GM21381 (cell line): ENCODE data around the gene SLC43A3.

Experiments
- ATAC-seq: cut with Tn5 transposase; IDR thresholded peaks from one replicate; pipeline ENCODE4 v1.9.1; 2021; ENCODE audit warnings: mild to moderate bottlenecking, moderate library complexity; ENCODE audit not compliant: unreplicated experiment

The SLC43A3 gene

GRCh38 chr11:57430952-57431351 is 4.0 kb upstream of the SLC43A3 start:
- ATAC-seq: no peak

- ATAC-seq: no peak
Observed at GRCh38 chr11:57429946-57430345, 3.0 kb upstream of the SLC43A3 start.

GRCh38 chr11:57428643-57429042 is 1.7 kb upstream of the SLC43A3 start:
- no peak for ATAC-seq

GRCh38 chr11:57427727-57428082 is 784 bp upstream of the SLC43A3 start:
- no peak for ATAC-seq

GRCh38 chr11:57426439-57426928 is 437 bp downstream of the SLC43A3 start:
- no peak for ATAC-seq

GRCh38 chr11:57425565-57426438 is 1.1 kb downstream of the SLC43A3 start:
- ATAC-seq: no peak

DNA sequence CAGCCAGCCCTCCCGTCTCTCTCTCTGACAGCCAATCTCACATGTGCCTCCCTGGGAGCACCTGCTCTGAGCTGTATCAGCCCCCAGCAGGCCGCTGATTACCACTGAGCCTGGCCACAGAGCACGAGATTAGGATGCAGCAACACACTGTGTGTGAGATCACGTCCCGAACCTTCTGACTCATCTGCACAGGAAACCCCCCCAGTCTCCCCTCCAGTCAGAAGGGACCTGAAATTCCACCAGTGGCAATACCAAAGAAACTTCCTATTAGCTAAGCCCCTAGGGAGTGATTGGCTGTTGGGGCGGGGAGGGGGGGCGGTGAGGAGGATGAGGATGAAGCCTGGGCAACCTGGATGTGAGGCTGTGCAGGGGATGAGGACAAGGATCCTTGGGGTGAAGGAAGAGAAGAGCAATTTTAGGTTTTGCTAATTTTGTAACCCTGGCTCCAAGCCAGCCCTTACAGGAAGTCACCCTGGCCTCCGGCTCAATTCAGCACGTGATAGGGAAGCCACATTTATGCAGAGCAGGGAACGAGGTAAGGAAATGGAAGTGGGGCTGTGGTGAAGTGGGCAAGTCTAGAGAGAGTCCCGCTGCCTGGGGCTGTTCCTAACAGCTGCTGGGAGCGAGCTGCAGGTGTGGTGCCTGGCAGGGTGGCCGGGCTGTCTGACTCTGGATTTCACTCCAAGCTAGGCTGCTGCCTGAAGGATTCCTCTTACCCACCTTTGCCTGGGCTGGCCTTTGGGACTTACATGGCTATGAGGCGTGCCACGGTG is 1.9 kb downstream of the SLC43A3 start:
- ATAC-seq: peak; percentile 88

- ATAC-seq: no peak
Observed at GRCh38 chr11:57424137-57424791, 2.7 kb downstream of the SLC43A3 start.

GRCh38 chr11:57422669-57423068 is 4.3 kb downstream of the SLC43A3 start:
- ATAC-seq: no peak

DNA sequence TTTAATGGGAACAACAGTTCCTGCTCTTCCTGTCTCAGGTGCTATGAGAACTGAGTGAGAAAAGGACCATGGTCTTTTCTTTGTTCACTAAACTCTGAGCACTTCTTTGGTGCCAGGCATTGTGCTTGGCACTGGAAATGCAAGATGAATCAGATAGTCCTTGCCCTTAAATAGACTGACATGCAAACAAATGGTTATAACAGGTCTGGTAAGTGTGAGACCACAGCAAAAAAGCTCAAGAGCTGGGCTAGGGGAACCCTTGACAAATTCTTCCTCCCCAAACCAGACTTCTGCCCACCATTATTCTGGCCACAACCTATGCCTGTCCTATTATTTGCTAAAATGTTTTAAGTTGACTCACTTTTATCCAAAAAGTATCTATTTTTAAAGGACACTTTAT is 5.1 kb downstream of the SLC43A3 start:
- ATAC-seq: no peak

- ATAC-seq: no peak
Observed at GRCh38 chr11:57421066-57421465, 5.9 kb downstream of the SLC43A3 start.

- ATAC-seq: no peak
Observed at GRCh38 chr11:57419146-57419545, 7.8 kb downstream of the SLC43A3 start.

- ATAC-seq: no peak
Observed at GRCh38 chr11:57418131-57418530, 8.8 kb downstream of the SLC43A3 start.

DNA sequence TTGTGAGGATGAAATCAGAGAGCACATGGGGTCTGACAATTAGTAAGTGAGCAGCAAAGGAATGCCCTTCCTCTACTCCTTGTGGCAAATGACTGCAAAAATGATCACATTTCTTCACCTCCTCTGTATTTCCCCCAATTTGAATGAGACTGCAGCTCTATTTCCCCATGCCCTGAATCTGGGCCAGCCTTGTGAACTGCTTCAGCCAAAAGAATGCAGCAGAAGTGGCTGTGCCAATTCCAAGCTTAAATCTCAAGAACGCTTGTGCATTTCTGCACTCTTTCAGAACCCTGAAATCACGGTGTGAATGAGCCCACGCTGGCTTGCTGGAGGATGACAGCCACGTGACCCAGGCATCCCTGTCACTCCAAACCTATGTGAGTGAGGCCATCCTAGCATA is 9.9 kb downstream of the SLC43A3 start:
- ATAC-seq: no peak

GRCh38 chr11:57416436-57416835 is 10.5 kb downstream of the SLC43A3 start:
- no peak for ATAC-seq

DNA sequence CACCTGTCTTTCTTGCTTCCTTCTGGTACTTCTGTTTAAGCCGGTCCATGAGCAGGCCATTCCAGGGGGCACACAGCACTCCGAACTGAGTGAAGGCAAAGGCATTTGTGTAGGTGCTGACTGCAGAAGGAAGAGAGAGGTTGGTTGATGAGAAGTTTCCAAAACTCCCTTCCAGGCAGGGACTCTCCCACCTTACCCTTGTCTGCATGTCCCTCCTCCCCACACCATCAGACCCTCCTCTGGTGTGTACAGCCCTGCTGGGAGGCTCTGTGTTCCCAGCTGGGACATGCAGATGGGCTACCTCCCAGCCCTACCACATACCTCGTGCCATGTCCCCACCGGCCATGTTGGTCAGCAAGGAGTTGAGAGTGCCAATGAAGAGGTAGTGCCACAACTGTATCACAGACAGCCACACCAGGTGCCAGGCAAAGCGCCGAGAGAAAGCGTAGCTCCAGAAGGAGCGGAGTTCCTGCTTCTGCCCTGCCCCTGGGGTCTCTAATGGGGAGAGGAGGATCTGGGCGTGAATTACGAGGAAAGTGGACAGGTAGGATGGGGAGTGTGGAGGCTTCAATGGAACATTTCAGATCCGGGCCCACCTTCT is 12.2 kb downstream of the SLC43A3 start:
- no peak for ATAC-seq

- ATAC-seq: no peak
Observed at GRCh38 chr11:57413681-57414080, 13.2 kb downstream of the SLC43A3 start.

- no peak for ATAC-seq
Observed at GRCh38 chr11:57410287-57410686, 16.6 kb downstream of the SLC43A3 start.

DNA sequence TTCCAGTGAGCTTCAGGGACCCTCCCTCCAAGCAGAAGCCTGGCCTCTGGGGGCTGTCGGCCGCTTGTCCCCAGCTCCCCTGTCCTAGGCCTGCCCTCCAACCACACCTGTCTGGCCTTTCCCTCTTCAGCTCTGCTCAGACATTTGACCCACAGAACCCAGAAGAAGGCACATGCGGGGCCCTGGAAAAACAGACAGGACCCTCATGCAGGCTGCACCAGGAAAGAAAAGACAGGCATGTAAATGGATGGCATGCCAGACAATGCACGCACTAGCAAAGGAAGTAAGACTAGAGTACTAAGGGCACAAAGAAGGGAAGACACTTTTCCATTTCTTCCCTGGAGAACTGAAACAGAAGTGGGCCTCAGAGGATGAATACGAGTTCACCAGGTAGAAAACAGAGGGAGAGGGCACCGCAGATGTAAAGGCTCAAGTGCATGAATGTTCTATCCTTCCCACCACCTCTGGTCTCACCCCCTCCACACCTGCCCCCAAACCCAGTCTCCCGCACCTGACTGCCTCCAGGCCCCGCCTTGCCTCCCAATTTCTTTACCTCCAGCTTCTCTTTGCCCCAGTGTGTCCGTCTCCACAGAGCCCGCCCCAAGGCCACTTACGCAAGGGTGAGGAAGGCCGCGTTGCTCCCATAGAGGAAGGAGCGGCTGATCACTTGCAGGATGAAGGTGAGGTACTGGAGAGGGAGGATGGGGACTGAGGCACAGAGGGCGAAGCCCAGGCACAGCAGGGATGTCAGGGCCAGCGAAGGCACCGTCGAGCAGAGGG is 17.4 kb downstream of the SLC43A3 start:
- ATAC-seq: no peak

GRCh38 chr11:57408771-57409170 is 18.1 kb downstream of the SLC43A3 start:
- ATAC-seq: no peak
